B cell (primary cell): Measurements from ENCODE around the gene NXPH2. TPM values are rescaled to one million over a fixed set of nuclear protein-coding genes. Genes with fewer than 3 reads are reported as not detected.

Source experiments
- ATAC-seq: fragments of 200-7000 bp; cut with Tn5 transposase; one replicate; pipeline ENCODE4 v1.10.0; 2021; ENCODE audit warnings: low read depth, mild to moderate bottlenecking, moderate number of reproducible peaks, moderate library complexity
- CTCF ChIA-PET: fragments of 350-600 bp; sonication (Branson Sonifier 250); formaldehyde crosslinking; loops from one replicate; lab custom pipeline; 2021; ENCODE audit warnings: antibody characterized with exemption, inconsistent platforms; lab: Charles Lee
- POLR2A ChIA-PET: fragments of 350-600 bp; sonication (Branson Sonifier 250); formaldehyde crosslinking; loops from one replicate; lab custom pipeline; 2021; ENCODE audit warnings: antibody characterized with exemption; lab: Charles Lee
- DNase-seq: peaks from one replicate; pipeline ENCODE4 v3.0.0; 2013
- H2AFZ ChIP-seq: 2 replicates; pipeline ENCODE4 v1.6.1; 2012; ENCODE audit warnings: mild to moderate bottlenecking, low read depth, low read length; ENCODE audit not compliant: insufficient read depth, poor library complexity, severe bottlenecking
- H3K27ac ChIP-seq, 2 donors: 1 replicate in 1 of 2; 2 replicates in 1 of 2; pipeline ENCODE4 v1.5.1; 2012 to 2013; ENCODE audit warnings: low read length in 2 of 2, mild to moderate bottlenecking in 2 of 2, moderate library complexity in 1 of 2
- H3K27me3 ChIP-seq, 4 experiments: fragments of 200-600 bp in 1 of 4; sonication (generic) in 1 of 4; replicated peaks in 1 of 4; 1 replicate in 2 of 4; 2 replicates in 2 of 4; pipeline versions ENCODE4 v1.6.1 to v1.7.0; 2013 to 2016; ENCODE audit warnings: low read length in 3 of 4, mild to moderate bottlenecking in 2 of 4, mixed read lengths in 1 of 4, moderate library complexity in 1 of 4; ENCODE audit not compliant: insufficient read depth in 4 of 4, control insufficient read depth in 3 of 4; ENCODE audit errors: control extremely low read depth in 1 of 4
- H3K36me3 ChIP-seq, 2 experiments: replicated peaks in 1 of 2; 1 replicate in 1 of 2; 2 replicates in 1 of 2; pipeline versions ENCODE4 v1.6.1 to v1.7.1; 2013; ENCODE audit warnings: low read length in 1 of 2; ENCODE audit not compliant: insufficient read depth in 2 of 2, control insufficient read depth in 1 of 2; ENCODE audit errors: control extremely low read depth in 1 of 2, extremely low read depth in 1 of 2
- H3K4me1 ChIP-seq, 2 donors: fragments of 200-600 bp in 1 of 2; sonication (generic) in 1 of 2; 1 replicate in 1 of 2; 2 replicates in 1 of 2; pipeline versions ENCODE4 v1.5.1 to v1.6.1; 2013 to 2017; ENCODE audit warnings: low read length in 2 of 2; ENCODE audit not compliant: control insufficient read depth in 2 of 2, insufficient read depth in 2 of 2
- H3K4me2 ChIP-seq: replicated peaks from 2 replicates; pipeline ENCODE3; 2012; ENCODE audit warnings: mild to moderate bottlenecking, low read depth, low read length; ENCODE audit not compliant: poor library complexity, severe bottlenecking
- H3K4me3 ChIP-seq, 5 experiments: fragments of 200-600 bp in 1 of 5; sonication (generic) in 1 of 5; 1 replicate in 3 of 5; 2 replicates in 2 of 5; pipeline versions ENCODE4 v1.5.1 to v1.7.0; 2011 to 2016; ENCODE audit warnings: low read length in 4 of 5, mild to moderate bottlenecking in 4 of 5, low read depth in 2 of 5, control low read depth in 1 of 5, moderate library complexity in 1 of 5; ENCODE audit not compliant: insufficient read depth in 1 of 5; ENCODE audit errors: control extremely low read depth in 1 of 5, extremely low read depth in 1 of 5
- H3K79me2 ChIP-seq: fragments of 200-600 bp; sonication (generic); one replicate; pipeline ENCODE4 v1.6.0; 2016; ENCODE audit warnings: low read length; ENCODE audit not compliant: control insufficient read depth, insufficient read depth
- H3K9ac ChIP-seq: fragments of 200-600 bp; sonication (generic); 2 replicates; pipeline ENCODE4 v1.6.1; 2017; ENCODE audit warnings: mild to moderate bottlenecking, low read length, moderate library complexity
- H3K9me3 ChIP-seq, 3 donors: one replicate each; pipeline versions ENCODE4 v1.6.1 to v1.7.1; 2013; ENCODE audit warnings: low read length in 2 of 3; ENCODE audit not compliant: control insufficient read depth in 2 of 3, insufficient read depth in 1 of 3; ENCODE audit errors: control extremely low read depth in 1 of 3
- H4K20me1 ChIP-seq: 2 replicates; pipeline ENCODE4 v1.6.0; 2012; ENCODE audit warnings: mild to moderate bottlenecking, low read length; ENCODE audit not compliant: insufficient read depth, control insufficient read depth, poor library complexity, severe bottlenecking
- H3K27ac Mint-ChIP-seq: one replicate; pipeline ENCODE4 v1.8.0; 2021; ENCODE audit warnings: mixed read lengths
- H3K27me3 Mint-ChIP-seq: one replicate; pipeline ENCODE4 v1.8.0; 2021; ENCODE audit warnings: mixed read lengths
- H3K4me1 Mint-ChIP-seq: one replicate; pipeline ENCODE4 v1.8.0; 2021; ENCODE audit warnings: mixed read lengths
- H3K4me3 Mint-ChIP-seq: one replicate; pipeline ENCODE4 v1.8.0; 2021; ENCODE audit warnings: mixed read lengths
- H3K9me3 Mint-ChIP-seq: one replicate; pipeline ENCODE4 v1.8.0; 2022; ENCODE audit warnings: mixed read lengths; ENCODE audit not compliant: insufficient read depth
- EZH2 ChIP-seq: IDR thresholded peaks from 2 replicates; pipeline ENCODE4 v1.6.1; 2012; ENCODE audit warnings: borderline replicate concordance, low read depth, mild to moderate bottlenecking, moderate library complexity, low read length; ENCODE audit not compliant: insufficient read depth, poor library complexity, severe bottlenecking
- WGBS: methylation state at CpG from one replicate; pipeline ENCODE4 v1.1.5; 2013; ENCODE audit warnings: missing lambda C conversion rate; ENCODE audit not compliant: insufficient coverage; 5-methylcytosine and 5-hydroxymethylcytosine counted together
- intact Hi-C: fragments of 100-400 bp; cut with micrococcal nuclease; formaldehyde crosslinking; loops from one replicate; pipeline ENCODE4 v1.10.0; 2022
- polyA plus RNA-seq: library from polyadenylated mRNA; depleted of rRNA; stranded (reverse); fragments of >200 nt; gene quantifications from 2 replicates; pipeline ENCODE4 v1.2.3, GENCODE V29; 2012
- total RNA-seq, 2 donors: library from RNA; stranded (reverse); fragments of 120-200 nt in 1 of 2; gene quantifications; 1 replicate in 1 of 2; 2 replicates in 1 of 2; pipeline versions ENCODE4 v1.2.3 to v1.2.4, GENCODE V29; 2013 to 2022
- TF ChIP-seq, protein P1 (sequence below): fragments of 200-600 bp; IDR thresholded peaks from one replicate; pipeline ENCODE4 v1.8.0; 2022; ENCODE audit warnings: antibody characterized with exemption, mild to moderate bottlenecking

NXPH2 gene
- total and polyA plus RNA-seq, 2 donors (not counting 1 experiment from before 2014, with no cell fraction given) = not detected

GRCh38 chr2:138711812-138712211, 68.4 kb downstream of the NXPH2 start:
- intact Hi-C loops = no loop called here
- CTCF ChIA-PET = no interaction called here
- no peak for TF ChIP-seq EZH2
- TF ChIP-seq, protein P1, sequence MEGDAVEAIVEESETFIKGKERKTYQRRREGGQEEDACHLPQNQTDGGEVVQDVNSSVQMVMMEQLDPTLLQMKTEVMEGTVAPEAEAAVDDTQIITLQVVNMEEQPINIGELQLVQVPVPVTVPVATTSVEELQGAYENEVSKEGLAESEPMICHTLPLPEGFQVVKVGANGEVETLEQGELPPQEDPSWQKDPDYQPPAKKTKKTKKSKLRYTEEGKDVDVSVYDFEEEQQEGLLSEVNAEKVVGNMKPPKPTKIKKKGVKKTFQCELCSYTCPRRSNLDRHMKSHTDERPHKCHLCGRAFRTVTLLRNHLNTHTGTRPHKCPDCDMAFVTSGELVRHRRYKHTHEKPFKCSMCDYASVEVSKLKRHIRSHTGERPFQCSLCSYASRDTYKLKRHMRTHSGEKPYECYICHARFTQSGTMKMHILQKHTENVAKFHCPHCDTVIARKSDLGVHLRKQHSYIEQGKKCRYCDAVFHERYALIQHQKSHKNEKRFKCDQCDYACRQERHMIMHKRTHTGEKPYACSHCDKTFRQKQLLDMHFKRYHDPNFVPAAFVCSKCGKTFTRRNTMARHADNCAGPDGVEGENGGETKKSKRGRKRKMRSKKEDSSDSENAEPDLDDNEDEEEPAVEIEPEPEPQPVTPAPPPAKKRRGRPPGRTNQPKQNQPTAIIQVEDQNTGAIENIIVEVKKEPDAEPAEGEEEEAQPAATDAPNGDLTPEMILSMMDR = no peak
- H3K9me3 Mint-ChIP-seq = no peaks in the 10 kb centered on the region
- no peak overlapping the region for H3K4me3 Mint-ChIP-seq
- no peaks in the 10 kb centered on the region for H3K4me1 Mint-ChIP-seq
- no peaks in the 10 kb centered on the region for H4K20me1 ChIP-seq
- H3K27me3 Mint-ChIP-seq = peaks cover 2% of the 10 kb centered on the region
- no peaks in the 10 kb centered on the region for H3K36me3 ChIP-seq
- POLR2A ChIA-PET = no interaction called here
- no peaks in the 10 kb centered on the region for H3K27me3 ChIP-seq
- H3K27ac ChIP-seq = no peak overlapping the region
- H3K9ac ChIP-seq = no peak overlapping the region
- no peak overlapping the region for H3K27ac Mint-ChIP-seq
- no peak overlapping the region for H3K4me2 ChIP-seq
- no peaks in the 10 kb centered on the region for H3K9me3 ChIP-seq
- 100% methylated on average over 1 of the region's 3 CpGs for WGBS
- DNase-seq = no peak
- H2AFZ ChIP-seq = no peak overlapping the region
- no peak overlapping the region for H3K4me3 ChIP-seq
- no peaks in the 10 kb centered on the region for H3K79me2 ChIP-seq
- no peak for ATAC-seq
- no peaks in the 10 kb centered on the region for H3K4me1 ChIP-seq

DNA sequence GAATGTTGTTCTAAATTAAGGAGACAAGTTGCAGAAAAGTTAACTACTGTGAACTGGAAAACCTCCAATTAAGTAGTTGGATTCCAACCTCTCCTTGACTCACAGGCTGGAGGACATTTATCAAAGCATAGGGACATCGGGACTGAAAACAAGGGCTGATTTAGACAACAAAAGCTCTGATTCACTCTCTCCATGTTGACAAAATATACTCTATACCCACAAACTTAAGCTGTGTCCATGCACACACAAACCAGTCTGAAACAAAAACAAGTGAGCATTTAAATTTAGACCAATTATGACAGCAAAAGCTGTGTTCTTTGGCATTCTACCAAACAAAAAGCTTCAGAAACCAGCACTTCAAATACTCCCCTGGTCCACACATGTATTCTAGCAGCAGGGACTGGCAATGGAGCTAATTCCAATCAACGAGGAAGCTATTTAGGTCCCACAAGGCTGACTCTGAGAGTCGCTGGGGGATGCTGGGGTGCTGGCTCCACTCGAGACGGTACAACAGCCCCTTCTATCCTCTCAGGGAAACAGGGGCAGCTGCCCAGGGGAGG, 71.4 kb downstream of the NXPH2 start:
- Histone ChIP-seq H3K9ac (no peak overlapping the region), H2AFZ (no peak overlapping the region), H3K4me1 (no peaks in the 10 kb centered on the region), H4K20me1 (no peaks in the 10 kb centered on the region), H3K4me2 (no peak overlapping the region), H3K9me3 (no peaks in the 10 kb centered on the region), H3K79me2 (no peaks in the 10 kb centered on the region), H3K27ac (no peak overlapping the region), H3K36me3 (no peaks in the 10 kb centered on the region), H3K4me3 (no peak overlapping the region), H3K27me3 (no peaks in the 10 kb centered on the region)
- TF ChIP-seq EZH2 = no peak
- TF ChIP-seq, protein P1 = no peak
- Mint-ChIP-seq H3K27ac (no peak overlapping the region), H3K4me1 (no peaks in the 10 kb centered on the region), H3K27me3 (no peaks in the 10 kb centered on the region), H3K9me3 (no peaks in the 10 kb centered on the region), H3K4me3 (no peak overlapping the region)
- intact Hi-C loops = no loop called here
- ChIA-PET CTCF (interaction anchor here (0.6 to 1.0 kb wide), 2 partner anchors 222 to 247 kb away, joined by 3 read pairs; no protein-coding TSS in a partner anchor), POLR2A (no interaction called here)
- WGBS = 85% methylated on average over 5 of the region's 5 CpGs
- ATAC-seq = no peak
- DNase-seq = no peak
